GM19025 (cell line): ENCODE data around the gene ADCY10.

Experiments used
- ATAC-seq: cut with Tn5 transposase; IDR thresholded peaks from one replicate; pipeline ENCODE4 v1.9.1; 2021; ENCODE audit warnings: mild to moderate bottlenecking, low read depth, moderate library complexity; ENCODE audit not compliant: unreplicated experiment

ADCY10 gene

DNA sequence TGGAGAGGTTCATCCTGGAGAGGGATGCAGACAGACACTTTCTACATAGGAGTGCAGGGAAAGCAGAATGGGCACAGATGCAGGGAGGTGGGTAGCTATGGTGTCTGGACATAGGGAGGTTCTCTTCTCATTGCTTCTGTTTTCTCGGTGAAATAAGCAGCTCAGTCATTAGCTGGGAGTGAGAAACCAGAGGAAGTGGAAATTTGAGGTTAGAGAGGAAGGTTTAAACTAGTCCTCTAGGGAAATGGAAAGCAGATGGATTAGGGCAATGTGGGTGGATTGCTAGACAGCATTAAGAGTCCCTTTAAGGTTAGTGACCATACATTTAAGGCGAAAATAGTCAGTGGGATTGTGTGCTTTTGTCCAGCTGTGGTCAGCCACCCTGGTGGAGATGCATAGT, 152.5 kb downstream of the ADCY10 start:
- ATAC-seq = no peak
